Activated naive CD4-positive, alpha-beta T cell treated with anti-CD3 and anti-CD28 coated beads, Interleukin-2, amount 50 U/mL, for 24 hours (primary cell): ENCODE data around the gene TRAPPC11.
"Not testable (repeated sequence)": the region's sequence is repeated elsewhere in the genome, so short reads cannot be mapped to it uniquely, and the experiment has no call there.

Experiments used
- H3K27ac Mint-ChIP-seq: one replicate; pipeline ENCODE4 v1.8.0; 2021; ENCODE audit warnings: mild to moderate bottlenecking, mixed read lengths
- H3K27me3 Mint-ChIP-seq: one replicate; pipeline ENCODE4 v1.8.0; 2021; ENCODE audit warnings: mixed read lengths
- H3K36me3 Mint-ChIP-seq: one replicate; pipeline ENCODE4 v1.8.0; 2021; ENCODE audit warnings: mixed read lengths
- H3K4me1 Mint-ChIP-seq: one replicate; pipeline ENCODE4 v1.8.0; 2021; ENCODE audit warnings: mixed read lengths
- H3K4me3 Mint-ChIP-seq: one replicate; pipeline ENCODE4 v1.8.0; 2021; ENCODE audit warnings: mild to moderate bottlenecking, mixed read lengths
- H3K9me3 Mint-ChIP-seq: one replicate; pipeline ENCODE4 v1.8.0; 2021; ENCODE audit warnings: mixed read lengths

TRAPPC11 gene

GRCh38 chr4:183659029-183659871, at the start of gene TRAPPC11, which contains the start of gene RWDD4:
Gene TRAPPC11, plus strand, starts transcription at chr4:183659293. Its CDS starts 4,575 bp downstream, at chr4:183663868.
Gene RWDD4, minus strand, starts transcription at chr4:183659185. Its CDS starts 233 bp downstream, at chr4:183658952.
- peak within 1 kb of the TSS; percentile 98 for H3K4me3 Mint-ChIP-seq
- peaks cover 1% of the 10 kb centered on the region for H3K36me3 Mint-ChIP-seq
- peaks cover 48% of the 10 kb centered on the region for H3K4me1 Mint-ChIP-seq
- no peaks in the 10 kb centered on the region for H3K9me3 Mint-ChIP-seq
- no peaks in the 10 kb centered on the region for H3K27me3 Mint-ChIP-seq
- peak within 1 kb of the TSS; percentile 96 for H3K27ac Mint-ChIP-seq

GRCh38 chr4:183610033-183610432, 49.1 kb upstream of the TRAPPC11 start:
- no peak overlapping the region for H3K27ac Mint-ChIP-seq
- no peaks in the 10 kb centered on the region for H3K36me3 Mint-ChIP-seq
- H3K4me3 Mint-ChIP-seq = no peak overlapping the region
- no peaks in the 10 kb centered on the region for H3K9me3 Mint-ChIP-seq
- peaks cover 1% of the 10 kb centered on the region for H3K27me3 Mint-ChIP-seq
- no peaks in the 10 kb centered on the region for H3K4me1 Mint-ChIP-seq

- H3K27ac Mint-ChIP-seq = no peak overlapping the region
- no peaks in the 10 kb centered on the region for H3K9me3 Mint-ChIP-seq
- H3K4me1 Mint-ChIP-seq = no peaks in the 10 kb centered on the region
- H3K4me3 Mint-ChIP-seq = no peak overlapping the region
- H3K36me3 Mint-ChIP-seq = no peaks in the 10 kb centered on the region
- peaks cover 2% of the 10 kb centered on the region for H3K27me3 Mint-ChIP-seq
Observed at GRCh38 chr4:183610613-183611012, 48.5 kb upstream of the TRAPPC11 start.

- no peak overlapping the region for H3K27ac Mint-ChIP-seq
- H3K36me3 Mint-ChIP-seq = no peaks in the 10 kb centered on the region
- no peak overlapping the region for H3K4me3 Mint-ChIP-seq
- H3K9me3 Mint-ChIP-seq = no peaks in the 10 kb centered on the region
- peaks cover 2% of the 10 kb centered on the region for H3K27me3 Mint-ChIP-seq
- H3K4me1 Mint-ChIP-seq = no peaks in the 10 kb centered on the region
Observed at GRCh38 chr4:183611210-183611830, 47.8 kb upstream of the TRAPPC11 start.

- Mint-ChIP-seq H3K36me3 (no peaks in the 10 kb centered on the region), H3K27ac (no peak overlapping the region), H3K4me1 (no peaks in the 10 kb centered on the region), H3K4me3 (no peak overlapping the region), H3K27me3 (peaks cover 2% of the 10 kb centered on the region), H3K9me3 (no peaks in the 10 kb centered on the region)
Observed at GRCh38 chr4:183612329-183613250, 46.5 kb upstream of the TRAPPC11 start.

GRCh38 chr4:183617075-183617474, 42.0 kb upstream of the TRAPPC11 start:
- Mint-ChIP-seq H3K36me3 (no peaks in the 10 kb centered on the region), H3K9me3 (no peaks in the 10 kb centered on the region), H3K27ac (no peak overlapping the region), H3K4me1 (no peaks in the 10 kb centered on the region), H3K27me3 (peaks cover 1% of the 10 kb centered on the region), H3K4me3 (no peak overlapping the region)

- H3K27ac Mint-ChIP-seq = no peak overlapping the region
Observed at GRCh38 chr4:183618681-183619080, 40.4 kb upstream of the TRAPPC11 start.

GRCh38 chr4:183620421-183620820, 38.7 kb upstream of the TRAPPC11 start:
- Mint-ChIP-seq H3K4me1 (no peaks in the 10 kb centered on the region), H3K4me3 (no peak overlapping the region), H3K36me3 (no peaks in the 10 kb centered on the region), H3K9me3 (no peaks in the 10 kb centered on the region), H3K27ac (no peak overlapping the region), H3K27me3 (no peaks in the 10 kb centered on the region)

More at GRCh38 chr4:183618681-183619080, 40.4 kb upstream of the TRAPPC11 start:
- Mint-ChIP-seq H3K36me3 (no peaks in the 10 kb centered on the region), H3K4me3 (no peak overlapping the region), H3K9me3 (no peaks in the 10 kb centered on the region), H3K27me3 (peaks cover 1% of the 10 kb centered on the region), H3K4me1 (no peaks in the 10 kb centered on the region)

- H3K27me3 Mint-ChIP-seq = no peaks in the 10 kb centered on the region
- no peaks in the 10 kb centered on the region for H3K36me3 Mint-ChIP-seq
- H3K9me3 Mint-ChIP-seq = no peaks in the 10 kb centered on the region
- H3K27ac Mint-ChIP-seq = no peak overlapping the region
- H3K4me3 Mint-ChIP-seq = no peak overlapping the region
- H3K4me1 Mint-ChIP-seq = no peaks in the 10 kb centered on the region
Observed at GRCh38 chr4:183621875-183622274, 37.2 kb upstream of the TRAPPC11 start.

- H3K27ac Mint-ChIP-seq = no peak overlapping the region
Observed at GRCh38 chr4:183624548-183624947, 34.5 kb upstream of the TRAPPC11 start.

GRCh38 chr4:183626168-183626567, 32.9 kb upstream of the TRAPPC11 start:
- Mint-ChIP-seq H3K27ac (no peak overlapping the region), H3K9me3 (no peaks in the 10 kb centered on the region), H3K36me3 (no peaks in the 10 kb centered on the region), H3K27me3 (peaks cover 2% of the 10 kb centered on the region), H3K4me1 (no peaks in the 10 kb centered on the region), H3K4me3 (no peak overlapping the region)

More at GRCh38 chr4:183624548-183624947, 34.5 kb upstream of the TRAPPC11 start:
- Mint-ChIP-seq H3K9me3 (no peaks in the 10 kb centered on the region), H3K36me3 (no peaks in the 10 kb centered on the region), H3K4me1 (no peaks in the 10 kb centered on the region), H3K27me3 (peaks cover 2% of the 10 kb centered on the region), H3K4me3 (no peak overlapping the region)

- not testable (repeated sequence) for H3K36me3 Mint-ChIP-seq, H3K27ac Mint-ChIP-seq, H3K4me1 Mint-ChIP-seq, H3K9me3 Mint-ChIP-seq, H3K4me3 Mint-ChIP-seq, H3K27me3 Mint-ChIP-seq
Observed at GRCh38 chr4:183627286-183627685, 31.8 kb upstream of the TRAPPC11 start.

GRCh38 chr4:183627979-183628588, 31.0 kb upstream of the TRAPPC11 start:
- Mint-ChIP-seq H3K4me1 (no peaks in the 10 kb centered on the region), H3K9me3 (no peaks in the 10 kb centered on the region), H3K27ac (no peak overlapping the region), H3K27me3 (peaks cover 2% of the 10 kb centered on the region), H3K4me3 (no peak overlapping the region), H3K36me3 (no peaks in the 10 kb centered on the region)

GRCh38 chr4:183631577-183632198, 27.4 kb upstream of the TRAPPC11 start:
- Mint-ChIP-seq H3K36me3 (no peaks in the 10 kb centered on the region), H3K4me3 (no peak overlapping the region), H3K9me3 (no peaks in the 10 kb centered on the region), H3K27ac (no peak overlapping the region), H3K4me1 (peaks cover 2% of the 10 kb centered on the region), H3K27me3 (peaks cover 2% of the 10 kb centered on the region)

- H3K36me3 Mint-ChIP-seq = no peaks in the 10 kb centered on the region
- no peaks in the 10 kb centered on the region for H3K9me3 Mint-ChIP-seq
- peaks cover 2% of the 10 kb centered on the region for H3K27me3 Mint-ChIP-seq
- no peak overlapping the region for H3K27ac Mint-ChIP-seq
- no peak overlapping the region for H3K4me3 Mint-ChIP-seq
- peaks cover 11% of the 10 kb centered on the region for H3K4me1 Mint-ChIP-seq
Observed at GRCh38 chr4:183632689-183633088, 26.4 kb upstream of the TRAPPC11 start.
